ENCODE data around the gene BSDC1. TPM values are rescaled to one million over a fixed set of nuclear protein-coding genes. Genes with fewer than 3 reads are reported as not detected.

The BSDC1 gene
- total RNA-seq, 1 experiment from 2014 or later: 44.3 TPM

GRCh38 chr1:32358435-32358834 is 35.8 kb downstream of the BSDC1 start:
- no peak for ATAC-seq
- no peak overlapping the region for H3K4me3 Mint-ChIP-seq
- TF ChIP-seq NFE2L1 (CRISPR knock-in tag; IDR thresholded peaks at IDR 0.05) (no peak), CDX4 (CRISPR knock-in tag; IDR thresholded peaks at IDR 0.05; ENCODE audit: borderline replicate concordance) (no peak), SOX15 (CRISPR knock-in tag; IDR thresholded peaks at IDR 0.05) (no peak), ZNF317 (CRISPR knock-in tag; IDR thresholded peaks at IDR 0.05; ENCODE audit: borderline replicate concordance, low read depth) (no peak), SMAD4 (CRISPR knock-in tag; IDR thresholded peaks at IDR 0.05) (no peak), ZNF263 (CRISPR knock-in tag; IDR thresholded peaks at IDR 0.05; ENCODE audit: low read depth) (no peak), OVOL2 (CRISPR knock-in tag; IDR thresholded peaks at IDR 0.05; ENCODE audit: borderline replicate concordance) (no peak), ZNF138 (CRISPR knock-in tag; conservative IDR thresholded peaks at IDR 0.05) (no peak), HMGA2 (CRISPR knock-in tag; IDR thresholded peaks at IDR 0.05) (no peak), ATF3 (CRISPR knock-in tag; conservative IDR thresholded peaks at IDR 0.05) (no peak), ZNF423 (CRISPR knock-in tag; IDR thresholded peaks at IDR 0.05) (no peak), ERG (CRISPR knock-in tag; IDR thresholded peaks at IDR 0.05) (no peak), ZNF416 (CRISPR knock-in tag; IDR thresholded peaks at IDR 0.05) (no peak), TEAD1 (CRISPR knock-in tag; IDR thresholded peaks at IDR 0.05) (no peak), RORB (CRISPR knock-in tag; IDR thresholded peaks at IDR 0.05) (no peak), JUN (CRISPR knock-in tag; IDR thresholded peaks at IDR 0.05) (no peak), TEAD4 (CRISPR knock-in tag; IDR thresholded peaks at IDR 0.05) (no peak), ZNF219 (CRISPR knock-in tag; IDR thresholded peaks at IDR 0.05; ENCODE audit: borderline replicate concordance) (no peak)
- TF ChIP-seq, protein P1, sequence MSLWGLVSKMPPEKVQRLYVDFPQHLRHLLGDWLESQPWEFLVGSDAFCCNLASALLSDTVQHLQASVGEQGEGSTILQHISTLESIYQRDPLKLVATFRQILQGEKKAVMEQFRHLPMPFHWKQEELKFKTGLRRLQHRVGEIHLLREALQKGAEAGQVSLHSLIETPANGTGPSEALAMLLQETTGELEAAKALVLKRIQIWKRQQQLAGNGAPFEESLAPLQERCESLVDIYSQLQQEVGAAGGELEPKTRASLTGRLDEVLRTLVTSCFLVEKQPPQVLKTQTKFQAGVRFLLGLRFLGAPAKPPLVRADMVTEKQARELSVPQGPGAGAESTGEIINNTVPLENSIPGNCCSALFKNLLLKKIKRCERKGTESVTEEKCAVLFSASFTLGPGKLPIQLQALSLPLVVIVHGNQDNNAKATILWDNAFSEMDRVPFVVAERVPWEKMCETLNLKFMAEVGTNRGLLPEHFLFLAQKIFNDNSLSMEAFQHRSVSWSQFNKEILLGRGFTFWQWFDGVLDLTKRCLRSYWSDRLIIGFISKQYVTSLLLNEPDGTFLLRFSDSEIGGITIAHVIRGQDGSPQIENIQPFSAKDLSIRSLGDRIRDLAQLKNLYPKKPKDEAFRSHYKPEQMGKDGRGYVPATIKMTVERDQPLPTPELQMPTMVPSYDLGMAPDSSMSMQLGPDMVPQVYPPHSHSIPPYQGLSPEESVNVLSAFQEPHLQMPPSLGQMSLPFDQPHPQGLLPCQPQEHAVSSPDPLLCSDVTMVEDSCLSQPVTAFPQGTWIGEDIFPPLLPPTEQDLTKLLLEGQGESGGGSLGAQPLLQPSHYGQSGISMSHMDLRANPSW (CRISPR knock-in tag; conservative IDR thresholded peaks at IDR 0.05; ENCODE audit: low read depth): no peak
- H3K27me3 Mint-ChIP-seq (ENCODE audit: low read depth): peaks cover 56% of the 10 kb centered on the region
- no peak overlapping the region for H3K27ac Mint-ChIP-seq
- CTCF ChIA-PET: no interaction called here
- H3K36me3 Mint-ChIP-seq: no peaks in the 10 kb centered on the region; the same call in 1 of the 2 replicates
- H3K4me1 Mint-ChIP-seq: peaks cover 18% of the 10 kb centered on the region
- DNase-seq (ENCODE audit: low spot score): no peak
- H3K9me3 Mint-ChIP-seq: no peaks in the 10 kb centered on the region
- POLR2A ChIA-PET: no interaction called here

GRCh38 chr1:32357614-32358013 is 36.6 kb downstream of the BSDC1 start:
- no peaks in the 10 kb centered on the region; the same call in 1 of the 2 replicates for H3K36me3 Mint-ChIP-seq
- H3K27ac Mint-ChIP-seq: no peak overlapping the region
- H3K9me3 Mint-ChIP-seq: no peaks in the 10 kb centered on the region
- DNase-seq (ENCODE audit: low spot score) (no peak), ATAC-seq (no peak)
- no peak overlapping the region for H3K4me3 Mint-ChIP-seq
- ChIA-PET CTCF (no interaction called here), POLR2A (no interaction called here)
- H3K27me3 Mint-ChIP-seq (ENCODE audit: low read depth): peaks cover 54% of the 10 kb centered on the region
- H3K4me1 Mint-ChIP-seq: peaks cover 20% of the 10 kb centered on the region
- no peak for TF ChIP-seq ZNF671 (CRISPR knock-in tag; IDR thresholded peaks at IDR 0.05)
- no peak for TF ChIP-seq OVOL2 (CRISPR knock-in tag; IDR thresholded peaks at IDR 0.05; ENCODE audit: borderline replicate concordance)
- TF ChIP-seq, protein P2, sequence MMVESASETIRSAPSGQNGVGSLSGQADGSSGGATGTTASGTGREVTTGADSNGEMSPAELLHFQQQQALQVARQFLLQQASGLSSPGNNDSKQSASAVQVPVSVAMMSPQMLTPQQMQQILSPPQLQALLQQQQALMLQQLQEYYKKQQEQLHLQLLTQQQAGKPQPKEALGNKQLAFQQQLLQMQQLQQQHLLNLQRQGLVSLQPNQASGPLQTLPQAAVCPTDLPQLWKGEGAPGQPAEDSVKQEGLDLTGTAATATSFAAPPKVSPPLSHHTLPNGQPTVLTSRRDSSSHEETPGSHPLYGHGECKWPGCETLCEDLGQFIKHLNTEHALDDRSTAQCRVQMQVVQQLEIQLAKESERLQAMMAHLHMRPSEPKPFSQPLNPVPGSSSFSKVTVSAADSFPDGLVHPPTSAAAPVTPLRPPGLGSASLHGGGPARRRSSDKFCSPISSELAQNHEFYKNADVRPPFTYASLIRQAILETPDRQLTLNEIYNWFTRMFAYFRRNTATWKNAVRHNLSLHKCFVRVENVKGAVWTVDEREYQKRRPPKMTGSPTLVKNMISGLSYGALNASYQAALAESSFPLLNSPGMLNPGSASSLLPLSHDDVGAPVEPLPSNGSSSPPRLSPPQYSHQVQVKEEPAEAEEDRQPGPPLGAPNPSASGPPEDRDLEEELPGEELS (CRISPR knock-in tag; IDR thresholded peaks at IDR 0.05): no peak
- TF ChIP-seq ZNF317 (CRISPR knock-in tag; IDR thresholded peaks at IDR 0.05; ENCODE audit: borderline replicate concordance, low read depth): no peak
- TF ChIP-seq ZBTB21 (CRISPR knock-in tag; IDR thresholded peaks at IDR 0.05; ENCODE audit: borderline replicate concordance): no peak
- TF ChIP-seq CTCF (IDR thresholded peaks at IDR 0.05): no peak
- TF ChIP-seq, protein P3, sequence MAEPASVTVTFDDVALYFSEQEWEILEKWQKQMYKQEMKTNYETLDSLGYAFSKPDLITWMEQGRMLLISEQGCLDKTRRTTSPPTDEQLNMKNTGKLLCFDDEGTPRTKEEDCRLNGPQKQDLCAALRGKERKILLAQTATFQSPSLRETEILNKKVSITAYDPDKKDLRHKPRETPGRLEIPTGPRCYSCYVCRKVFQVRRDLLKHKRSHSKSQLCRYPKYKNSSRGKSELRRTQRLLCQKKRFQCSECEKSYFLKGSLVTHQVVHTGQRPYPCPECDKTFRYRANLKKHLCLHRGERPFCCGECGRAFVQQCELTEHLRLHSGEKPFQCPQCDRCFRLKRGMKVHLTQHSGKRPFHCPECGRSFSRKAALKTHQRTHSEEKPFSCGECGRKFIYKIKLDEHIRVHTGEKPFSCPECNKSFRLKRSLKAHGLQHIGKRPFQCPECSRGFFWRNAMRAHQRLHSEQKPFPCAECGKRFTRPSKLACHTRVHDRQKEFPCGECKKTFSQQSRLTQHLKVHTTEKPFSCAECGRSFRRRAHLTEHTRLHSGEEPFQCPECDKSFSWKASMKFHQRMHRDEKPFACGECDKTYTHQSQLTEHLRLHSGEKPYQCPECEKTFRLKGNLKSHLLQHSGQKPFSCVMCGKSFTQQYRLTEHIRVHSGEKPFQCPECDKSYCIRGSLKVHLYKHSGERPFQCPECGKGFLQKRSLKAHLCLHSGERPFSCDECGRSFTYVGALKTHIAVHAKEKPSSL (CRISPR knock-in tag; conservative IDR thresholded peaks at IDR 0.05): no peak
- TF ChIP-seq SMAD3 (CRISPR knock-in tag; IDR thresholded peaks at IDR 0.05; ENCODE audit: borderline replicate concordance): no peak
